AML-193 (cell line): ENCODE measurements around the gene NEURL1.
"Not testable (repeated sequence)": the region's sequence is repeated elsewhere in the genome, so short reads cannot be mapped to it uniquely, and the experiment has no call there.

Experiments
- DNase-seq, 2 experiments: peaks; one replicate each; lab custom pipeline; 2025; lab: John Stamatoyannopoulos, UW

The NEURL1 gene

DNA sequence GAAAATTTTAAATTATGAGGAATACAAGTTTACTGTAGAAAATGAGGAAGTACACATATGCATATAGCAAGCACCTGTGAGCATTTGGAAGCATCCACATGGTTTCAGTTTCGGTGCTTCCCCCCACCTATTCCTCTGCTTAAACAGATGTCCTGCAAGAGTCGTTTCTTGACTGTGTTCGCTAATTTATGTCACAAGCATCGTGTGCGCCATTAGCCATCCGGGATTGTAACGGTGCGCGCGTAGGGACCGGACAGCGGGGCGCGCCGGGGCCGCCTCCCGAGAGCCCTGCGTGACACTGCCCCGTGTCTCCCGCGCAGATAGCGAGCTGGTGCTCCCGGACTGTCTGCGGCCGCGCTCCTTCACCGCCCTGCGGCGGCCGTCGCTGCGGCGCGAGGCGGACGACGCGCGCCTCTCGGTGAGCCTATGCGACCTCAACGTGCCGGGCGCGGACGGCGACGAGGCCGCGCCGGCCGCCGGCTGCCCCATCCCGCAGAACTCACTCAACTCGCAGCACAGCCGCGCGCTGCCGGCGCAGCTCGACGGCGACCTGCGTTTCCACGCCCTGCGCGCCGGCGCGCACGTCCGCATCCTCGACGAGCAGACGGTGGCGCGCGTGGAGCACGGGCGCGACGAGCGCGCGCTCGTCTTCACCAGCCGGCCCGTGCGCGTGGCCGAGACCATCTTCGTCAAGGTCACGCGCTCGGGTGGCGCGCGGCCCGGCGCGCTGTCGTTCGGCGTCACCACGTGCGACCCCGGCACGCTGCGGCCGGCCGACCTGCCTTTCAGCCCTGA, 90.9 kb downstream of the NEURL1 start:
- DNase-seq: peak in 1 of 2 experiments; percentile 8

DNA sequence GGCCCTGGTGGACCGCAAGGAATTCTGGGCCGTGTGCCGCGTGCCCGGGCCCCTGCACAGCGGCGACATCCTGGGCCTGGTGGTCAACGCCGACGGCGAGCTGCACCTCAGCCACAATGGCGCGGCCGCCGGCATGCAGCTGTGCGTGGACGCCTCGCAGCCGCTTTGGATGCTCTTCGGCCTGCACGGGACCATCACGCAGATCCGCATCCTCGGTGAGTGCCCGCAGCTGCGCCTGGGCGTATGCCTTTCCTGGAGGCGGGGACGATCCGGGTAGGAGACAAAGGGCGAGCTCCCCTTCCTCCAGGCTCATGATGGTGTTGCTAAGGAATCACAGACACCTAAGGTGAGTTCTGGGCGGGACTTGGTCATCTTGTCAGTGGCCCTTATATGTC, 91.5 kb downstream of the NEURL1 start:
- no peak for DNase-seq

DNA sequence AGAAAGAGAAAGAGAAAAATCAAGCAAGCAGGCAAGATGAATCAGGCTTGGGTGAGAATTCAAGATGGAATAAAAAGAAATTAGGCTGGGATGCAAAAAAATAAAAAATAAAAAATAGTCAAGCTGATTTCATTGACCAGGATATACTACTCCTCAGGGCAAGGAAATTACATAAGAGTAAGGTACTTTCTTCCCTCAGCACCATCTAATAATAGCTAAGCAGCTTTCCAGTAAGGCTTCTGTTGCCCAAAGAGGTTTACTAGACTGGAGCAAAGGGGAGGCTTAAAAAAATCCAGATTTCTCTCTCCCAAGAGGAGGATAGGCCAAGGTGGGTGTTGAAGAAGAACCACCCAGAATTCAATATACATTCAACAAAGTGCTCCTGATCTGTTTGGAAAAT, 93.6 kb downstream of the NEURL1 start:
- DNase-seq: no peak

DNA sequence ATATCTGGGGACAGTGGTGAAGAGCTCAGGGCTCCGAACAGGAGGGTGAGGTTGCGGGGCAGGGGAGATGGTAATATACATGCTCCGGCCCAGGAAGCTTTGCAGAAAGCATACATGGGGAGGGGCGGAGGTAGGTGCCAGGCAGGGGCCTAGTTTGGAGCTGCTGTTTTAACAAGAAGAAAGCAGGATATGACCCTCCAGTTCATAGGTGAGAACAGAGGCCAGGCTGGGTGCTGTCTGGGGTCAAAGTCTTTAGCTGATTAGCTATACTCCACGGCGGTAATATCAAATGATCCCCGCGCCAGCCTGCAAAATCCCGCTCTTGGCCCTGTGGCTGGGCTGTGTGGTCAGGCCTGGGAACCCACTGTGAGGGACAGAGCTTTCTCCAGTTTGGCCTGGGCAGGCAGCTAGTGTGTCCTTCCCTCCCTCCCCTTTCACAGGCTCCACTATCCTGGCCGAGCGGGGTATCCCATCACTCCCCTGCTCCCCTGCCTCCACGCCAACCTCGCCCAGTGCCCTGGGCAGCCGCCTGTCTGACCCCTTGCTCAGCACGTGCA, 95.6 kb downstream of the NEURL1 start:
- no peak for DNase-seq

DNA sequence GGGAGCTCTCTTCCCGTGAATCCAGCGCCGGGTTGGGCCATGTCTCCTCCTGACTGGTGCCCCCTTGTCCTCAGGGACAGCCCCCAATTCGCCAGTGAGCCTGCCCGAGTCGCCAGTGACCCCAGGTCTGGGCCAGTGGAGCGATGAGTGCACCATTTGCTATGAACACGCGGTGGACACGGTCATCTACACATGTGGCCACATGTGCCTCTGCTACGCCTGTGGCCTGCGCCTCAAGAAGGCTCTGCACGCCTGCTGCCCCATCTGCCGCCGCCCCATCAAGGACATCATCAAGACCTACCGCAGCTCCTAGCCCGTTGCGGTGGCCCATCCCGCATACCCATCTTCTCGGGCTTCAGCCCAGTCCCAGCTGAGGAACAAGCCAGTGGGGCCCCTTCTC, 96.6 kb downstream of the NEURL1 start:
- no peak for DNase-seq

DNA sequence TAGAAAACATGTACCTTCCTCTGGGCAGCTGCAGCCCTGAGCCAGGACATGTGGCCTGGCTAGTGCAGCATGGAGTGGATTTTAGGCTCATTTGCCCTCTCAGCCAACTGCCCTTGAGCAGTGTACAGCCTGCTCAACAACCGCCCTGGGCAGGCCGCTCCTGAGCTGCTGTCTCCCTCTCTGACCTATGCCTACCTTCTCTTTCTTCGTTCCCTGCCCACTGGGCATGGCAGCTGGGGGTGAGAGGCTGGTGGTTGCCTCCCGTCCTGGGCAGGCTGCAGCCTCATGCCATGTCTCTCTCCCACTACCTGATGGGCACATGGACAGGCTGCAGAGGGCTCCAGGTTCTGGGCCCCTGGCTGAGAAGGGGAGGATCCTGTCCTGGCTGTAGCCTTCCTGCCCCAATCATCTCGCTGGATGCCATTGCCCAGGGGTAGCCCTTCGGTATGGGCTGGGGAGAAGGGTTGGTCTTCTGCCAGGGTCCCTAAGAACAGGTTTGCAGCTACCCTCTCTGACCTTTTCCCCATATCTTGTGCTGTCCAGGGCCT, 97.3 kb downstream of the NEURL1 start:
- no peak for DNase-seq

DNA sequence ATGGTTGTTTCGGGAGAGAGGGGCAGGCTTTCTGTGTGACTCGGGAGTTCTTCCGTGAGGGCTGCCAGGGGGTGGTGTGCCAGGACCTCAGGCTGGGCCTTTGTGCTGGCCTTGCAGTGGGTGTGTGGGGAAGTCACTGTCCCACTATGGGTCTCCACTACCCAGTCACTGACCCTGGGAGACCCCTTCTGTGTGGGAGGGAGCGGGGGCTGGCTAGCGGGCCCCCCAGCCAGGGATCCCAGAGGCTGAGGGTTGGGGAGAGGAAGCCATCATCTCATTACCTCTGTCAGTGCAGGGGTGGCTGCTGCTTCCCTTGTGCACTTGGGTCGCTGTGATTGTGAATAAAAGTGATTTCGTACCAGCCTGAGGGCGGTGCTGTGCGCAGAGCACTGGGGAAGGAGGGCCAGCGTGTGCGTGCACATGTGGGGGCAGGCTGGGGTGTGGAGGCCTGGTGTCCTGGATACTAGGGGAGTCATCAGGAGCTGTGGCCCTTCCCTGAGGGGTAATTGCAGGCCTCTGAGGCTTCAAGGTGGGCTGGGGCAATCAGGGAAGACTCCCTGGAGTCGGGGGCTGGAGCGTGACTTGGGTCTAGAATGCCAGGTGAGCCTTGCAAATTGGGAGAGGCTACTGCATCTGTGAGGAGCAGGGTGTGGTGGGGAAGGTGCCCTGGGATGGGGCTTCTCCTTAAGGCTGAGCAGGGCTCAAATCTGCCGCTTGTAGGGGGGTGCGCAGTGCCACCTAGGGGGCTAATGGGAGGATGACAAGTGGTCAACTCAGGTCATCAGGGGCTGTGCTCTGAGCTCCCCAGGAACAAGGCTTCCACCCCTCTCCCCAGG, 98.9 kb downstream of the NEURL1 start:
- DNase-seq: peak; percentile 4 to 6

DNA sequence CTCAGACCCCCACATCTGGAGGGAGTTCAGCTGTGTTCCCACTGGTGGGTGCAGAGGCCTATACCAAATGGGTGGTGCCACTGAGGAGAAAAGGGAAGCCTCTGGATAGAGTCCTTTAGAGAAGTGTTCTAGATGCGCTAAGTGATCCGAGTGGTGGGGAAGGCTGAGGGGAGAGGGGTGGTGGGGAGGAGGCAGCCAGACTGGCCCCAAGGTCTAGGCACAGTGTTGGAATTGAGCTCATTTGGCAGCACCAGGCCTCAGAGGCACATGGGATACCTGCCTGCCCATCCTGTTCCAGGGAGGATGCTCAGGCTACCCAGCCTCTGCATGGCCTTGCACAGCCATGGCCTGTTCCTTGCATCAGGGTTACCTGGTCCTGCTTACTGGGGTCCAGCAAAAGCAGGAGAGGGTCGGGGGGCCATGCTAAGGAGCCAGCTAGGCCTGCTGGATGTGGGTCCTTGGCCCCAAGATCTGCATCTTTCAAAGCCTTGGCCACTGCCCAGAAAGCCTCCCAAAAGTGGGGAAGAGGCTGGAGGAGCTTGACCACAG, 99.6 kb downstream of the NEURL1 start:
- no peak for DNase-seq

DNA sequence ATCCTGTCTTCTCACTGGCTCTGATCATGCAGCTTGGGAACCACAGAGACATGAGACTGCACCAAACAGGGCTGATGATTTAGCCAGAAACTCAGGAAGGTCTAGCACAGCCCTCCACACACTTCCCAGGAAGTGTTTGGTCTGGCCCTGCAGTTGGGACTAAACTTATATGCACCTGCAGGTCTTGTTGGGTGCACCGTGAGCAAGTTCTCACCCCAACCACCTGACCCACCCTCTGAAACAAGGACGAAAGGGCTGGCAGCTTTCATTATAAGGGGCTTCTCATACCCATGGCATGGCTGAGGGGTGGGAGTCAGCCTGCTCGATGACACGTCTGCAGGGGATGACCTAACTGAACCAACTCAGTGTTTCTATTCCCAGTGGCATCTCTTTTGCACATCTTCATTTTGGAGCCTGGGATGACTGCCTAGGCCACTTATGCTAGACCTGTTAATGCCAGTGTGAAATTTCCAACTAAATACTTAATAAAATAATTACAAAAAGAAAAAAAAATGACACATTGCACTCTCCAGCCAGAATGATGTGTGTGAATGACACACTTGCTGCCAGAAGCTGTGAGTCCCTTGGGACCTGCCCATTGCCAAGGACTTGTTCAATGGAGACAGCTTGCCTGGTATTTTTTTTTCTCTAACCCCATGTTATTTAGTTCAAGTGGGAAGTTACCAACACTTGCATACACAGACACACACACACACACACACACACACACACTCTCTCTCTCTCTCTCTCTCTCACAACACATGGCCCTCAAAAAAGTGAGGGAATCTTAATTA, 102.6 kb downstream of the NEURL1 start:
- DNase-seq: no peak

DNA sequence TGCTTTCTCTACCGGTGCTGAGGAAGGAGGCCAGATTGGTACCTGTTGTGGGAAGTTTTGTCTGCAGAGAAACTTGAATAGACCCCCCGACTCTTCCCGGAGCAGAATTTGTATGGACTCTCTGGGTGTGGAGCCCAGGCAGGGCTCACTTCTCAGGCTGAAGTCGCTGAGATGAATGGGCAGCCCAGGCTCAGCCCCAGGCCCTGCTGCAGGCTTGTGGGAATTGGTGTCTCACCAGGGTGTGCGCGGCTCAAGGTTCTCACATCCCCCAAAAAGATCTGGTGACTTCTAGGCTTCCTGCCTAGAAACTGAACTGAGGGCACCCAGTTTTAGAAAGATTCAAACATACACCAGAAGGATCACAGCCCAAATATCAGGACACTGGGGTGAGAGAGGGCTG, 103.5 kb downstream of the NEURL1 start:
- no peak for DNase-seq

DNA sequence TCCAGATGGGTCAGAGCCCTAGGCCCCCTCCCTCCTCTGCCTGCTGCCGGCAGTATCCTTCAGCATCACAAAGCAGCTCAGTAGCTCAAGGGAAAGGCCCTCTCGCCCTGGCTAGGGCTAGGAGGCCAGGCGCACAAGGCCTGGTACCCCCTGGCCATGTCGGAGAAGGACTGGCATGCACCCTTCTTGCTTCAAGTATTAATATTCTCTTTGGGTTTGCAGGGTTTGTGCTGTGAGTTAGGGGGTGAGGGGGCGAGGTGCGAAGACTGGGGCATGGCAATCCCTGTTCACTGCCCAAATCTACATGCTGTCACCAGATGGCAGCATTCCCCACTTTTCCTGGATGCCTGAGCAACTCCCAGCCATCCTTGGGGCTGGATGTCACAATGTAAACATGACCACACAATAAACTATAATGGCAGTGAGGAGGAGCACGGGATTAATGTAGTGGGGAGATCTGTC, 105.2 kb downstream of the NEURL1 start:
- DNase-seq: peak; percentile 15 to 27

DNA sequence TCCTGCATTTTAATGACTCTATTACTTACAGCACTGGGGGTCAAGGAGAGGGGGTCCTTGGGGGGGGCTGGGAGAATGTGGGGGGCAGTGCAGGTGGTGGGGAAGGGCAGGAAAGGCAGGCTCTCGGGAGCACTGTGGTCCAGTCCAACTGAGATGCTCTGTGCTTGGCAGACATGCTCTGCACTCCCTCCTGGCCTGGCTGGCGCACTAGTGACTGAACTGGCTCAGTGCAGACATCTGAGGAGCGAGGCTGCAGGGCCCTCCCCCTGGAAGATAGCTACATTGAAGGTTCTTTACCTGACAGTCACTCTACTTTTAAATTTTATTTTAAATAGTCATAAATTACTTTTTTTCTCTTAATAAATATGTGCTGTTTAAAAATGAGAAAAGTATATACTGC, 105.7 kb downstream of the NEURL1 start:
- no peak for DNase-seq

DNA sequence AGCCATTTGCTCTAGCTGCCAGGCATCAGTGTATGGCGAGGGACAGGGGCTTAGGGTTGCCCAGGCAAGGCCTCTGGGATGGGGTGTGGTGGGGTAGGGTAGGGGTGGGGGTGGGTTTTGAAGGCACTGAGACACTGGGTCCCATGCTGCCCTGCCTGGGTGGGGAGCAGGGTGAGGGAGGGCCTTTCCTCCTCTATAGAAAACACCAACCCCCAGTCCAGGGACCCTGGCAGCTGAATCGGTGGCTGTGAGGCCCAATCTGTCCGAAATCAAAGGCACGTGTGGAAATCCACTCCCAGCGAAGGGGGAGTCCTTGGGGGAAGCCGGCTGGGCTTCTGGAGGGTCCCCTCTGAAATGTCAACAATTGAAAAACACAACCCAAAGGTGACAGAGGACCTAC, 106.4 kb downstream of the NEURL1 start:
- no peak for DNase-seq

DNA sequence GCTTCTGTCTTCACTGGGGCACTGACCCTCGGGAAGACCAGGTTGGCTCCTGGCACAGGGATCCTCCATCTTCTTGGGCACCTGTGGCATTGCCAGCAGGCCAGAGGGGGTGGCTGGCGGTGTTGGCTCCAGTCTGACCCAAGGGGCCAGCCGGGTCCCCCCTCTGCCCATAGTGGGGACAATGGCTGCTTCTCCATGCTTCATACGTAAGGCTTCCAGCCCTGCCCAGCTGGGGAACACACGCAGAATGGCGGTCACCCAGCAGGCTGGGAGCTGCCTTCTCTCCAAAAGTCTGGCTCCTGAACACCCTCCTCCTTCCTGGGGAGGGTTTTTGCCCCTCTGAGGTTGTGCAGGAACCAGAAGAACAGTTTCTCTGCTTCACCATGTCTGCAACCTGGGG, 106.8 kb downstream of the NEURL1 start:
- DNase-seq: no peak

DNA sequence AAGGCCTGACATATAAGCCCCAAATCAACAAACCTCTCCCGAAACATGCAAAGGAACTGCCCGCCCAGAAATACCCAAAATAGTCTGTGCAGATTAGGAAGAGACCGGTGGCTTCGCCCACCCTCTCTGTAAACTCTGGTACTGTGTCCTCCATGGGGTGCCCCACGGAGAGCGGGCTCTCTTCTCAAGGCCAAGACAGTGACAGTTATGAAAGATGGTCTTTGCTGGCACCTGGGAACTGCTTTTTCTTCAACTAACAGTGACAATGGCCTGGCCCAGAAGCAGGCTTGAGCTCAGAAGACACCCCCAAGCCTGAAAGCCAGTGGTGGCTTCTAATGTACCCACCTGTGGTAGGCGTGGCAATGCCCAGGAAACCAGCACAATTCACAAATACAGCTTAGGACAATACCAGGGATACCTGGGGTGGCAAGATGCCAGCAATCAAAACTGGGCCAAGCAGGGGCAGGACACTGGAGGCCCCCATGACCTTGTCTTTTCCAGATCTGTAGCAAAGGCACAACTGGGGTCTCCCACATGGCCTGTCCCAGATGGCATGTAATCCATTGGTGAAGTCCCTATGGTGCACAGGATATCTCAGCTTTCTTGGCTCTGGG, 107.6 kb downstream of the NEURL1 start:
- DNase-seq: no peak

DNA sequence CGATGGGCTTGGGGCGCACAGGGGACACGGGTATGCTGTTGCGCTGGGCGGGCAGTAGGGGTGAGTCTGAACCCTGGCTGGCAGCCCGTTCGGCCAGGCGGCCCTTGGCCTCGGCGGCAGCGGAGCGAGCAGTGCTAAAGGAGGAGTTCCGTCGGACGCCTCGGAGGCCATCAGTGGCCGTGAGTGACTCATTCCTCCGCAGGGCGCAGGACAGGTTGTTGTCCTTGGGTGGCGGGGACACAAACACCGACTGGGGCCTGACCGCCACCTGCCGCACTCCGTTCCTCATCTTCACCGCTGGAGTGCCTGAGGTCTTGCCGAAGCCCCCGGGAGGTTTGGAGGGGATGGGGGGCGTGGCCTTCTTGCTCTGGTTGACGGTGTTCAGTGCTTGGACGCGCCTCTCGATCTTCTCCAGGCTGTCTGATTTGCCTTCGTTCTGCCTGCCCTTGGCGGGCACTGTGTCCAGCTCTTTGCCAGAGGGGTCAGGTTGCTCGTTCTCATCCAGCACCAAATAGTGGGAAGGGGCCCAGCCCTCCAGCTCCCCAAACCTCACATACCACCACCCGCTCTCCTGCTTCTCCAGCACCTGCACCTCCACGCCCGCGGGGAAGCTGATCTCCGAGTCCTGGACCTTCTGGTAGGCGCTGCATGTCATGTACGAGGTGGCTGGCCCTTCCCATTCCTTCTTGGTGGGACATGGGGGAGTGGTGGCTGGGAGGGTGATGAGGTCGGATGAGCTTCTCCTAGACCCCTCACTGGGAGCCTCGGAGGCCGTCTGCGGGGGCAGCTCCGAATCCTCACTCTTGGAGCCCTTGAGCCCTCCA, 108.7 kb downstream of the NEURL1 start:
- DNase-seq: no peak

DNA sequence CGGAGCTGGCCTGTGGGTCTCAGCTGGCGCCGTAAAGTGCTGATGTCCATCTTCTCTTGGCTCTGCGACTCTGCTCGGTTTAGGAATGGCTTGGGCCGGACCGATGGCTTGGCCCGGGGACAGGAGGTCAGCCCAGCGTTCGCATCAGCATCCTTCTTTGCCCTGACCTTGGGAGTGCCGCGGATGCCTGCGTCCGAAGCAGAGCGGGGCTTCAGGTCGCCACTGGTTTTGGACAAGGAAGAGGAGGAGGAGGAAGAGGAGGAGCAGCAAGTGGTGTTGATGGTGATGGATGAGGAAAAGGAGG, 109.3 kb downstream of the NEURL1 start:
- DNase-seq: no peak

DNA sequence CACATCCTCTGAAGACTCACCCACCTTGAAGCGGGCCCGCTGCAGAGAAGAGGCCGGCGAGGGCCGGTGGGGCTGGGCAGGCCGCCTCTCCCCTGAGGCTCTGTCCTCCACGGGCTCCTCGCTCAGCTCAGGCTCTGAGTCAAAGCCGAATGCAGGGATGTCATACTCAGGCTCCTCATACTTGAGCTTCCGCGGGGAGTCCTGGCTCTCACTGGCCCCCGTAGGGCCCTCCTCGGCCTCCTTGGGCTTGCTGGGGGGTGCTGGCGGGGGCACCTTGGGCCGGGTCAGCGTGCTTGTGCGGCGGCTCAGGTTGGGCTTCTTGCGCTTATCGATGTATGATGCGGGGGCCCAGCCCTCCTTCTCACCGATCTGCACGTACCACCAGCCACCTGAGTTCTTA, 109.9 kb downstream of the NEURL1 start:
- DNase-seq: no peak

DNA sequence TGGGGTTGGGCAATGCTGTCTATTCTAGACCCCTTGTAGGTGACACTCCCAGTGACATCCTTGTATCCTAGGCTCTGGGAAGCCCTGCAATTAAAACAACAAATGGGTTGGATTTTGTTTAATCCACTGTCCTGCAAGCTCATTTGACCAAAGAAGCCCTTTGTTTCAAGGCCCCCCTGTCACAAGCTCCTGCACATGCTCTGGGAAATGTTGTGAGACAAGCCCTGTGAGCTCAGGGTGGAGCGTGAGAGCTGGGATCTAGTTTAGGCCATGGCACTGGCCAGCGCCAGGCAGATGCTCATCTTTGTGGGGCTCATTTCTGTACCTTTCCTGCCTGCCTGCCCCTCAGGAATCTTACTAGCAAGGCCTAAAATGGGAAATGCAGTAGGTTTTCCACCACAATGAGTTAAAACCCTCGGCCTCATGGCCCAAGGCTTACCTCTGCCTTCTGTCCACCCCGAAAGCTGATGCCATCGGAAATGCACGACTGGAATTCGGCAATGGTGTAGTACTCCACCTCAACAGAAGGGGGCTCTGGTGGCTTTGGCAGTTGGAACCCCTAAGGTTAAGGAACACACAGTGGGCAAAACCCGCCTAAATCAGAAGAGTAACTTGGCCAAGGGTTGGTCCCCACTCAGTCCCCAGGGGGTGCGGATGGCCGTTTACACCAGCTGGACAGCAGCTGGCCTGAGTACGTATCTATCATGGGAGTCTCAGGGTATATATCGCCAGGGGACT, 112.0 kb downstream of the NEURL1 start:
- DNase-seq: peak; percentile 21 to 34

DNA sequence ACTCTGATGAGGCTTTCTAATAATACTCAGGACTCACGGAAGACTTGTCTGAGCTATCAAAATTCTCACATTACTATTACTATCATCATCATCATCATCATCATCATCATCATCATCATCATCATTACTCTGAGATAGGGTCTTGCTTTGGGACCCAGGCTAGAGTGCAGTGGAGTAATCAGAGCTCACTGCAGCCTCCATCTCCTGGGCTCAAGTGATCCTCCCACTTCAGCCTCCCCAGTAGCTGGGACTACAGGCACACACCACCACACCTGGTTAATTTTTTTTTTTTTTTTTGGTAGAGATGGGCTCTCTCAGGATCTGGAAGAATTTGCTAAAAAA, 112.6 kb downstream of the NEURL1 start:
- DNase-seq: not testable (repeated sequence)
